ENCODE data around the gene ACADSB. TPM values are rescaled to one million over a fixed set of nuclear protein-coding genes. Genes with fewer than 3 reads are reported as not detected.

Gene ACADSB
- total RNA-seq, 1 experiment from 2014 or later, result 11.9 TPM

DNA sequence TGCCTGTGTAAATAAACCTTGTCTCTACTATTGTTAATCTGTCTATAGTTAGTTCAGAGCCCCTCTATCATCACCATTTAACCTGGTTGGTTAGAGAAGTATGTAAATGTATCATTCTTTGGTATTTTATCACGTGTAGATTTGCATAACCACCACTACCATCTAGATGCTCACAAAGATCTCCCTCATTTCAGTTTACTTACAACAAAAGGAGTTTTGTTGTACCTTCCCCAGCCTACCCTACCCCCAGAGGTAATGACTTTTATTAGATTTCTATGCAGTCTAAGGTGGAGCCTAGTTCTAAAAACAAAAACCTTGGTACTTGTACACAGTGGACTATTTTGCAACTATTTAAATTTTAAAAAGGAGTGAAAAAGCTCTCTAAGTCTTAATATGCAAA, 17.5 kb downstream of the ACADSB start:
- Mint-ChIP-seq H3K4me3 (ENCODE audit: unreplicated experiment) (no peak overlapping the region), H3K4me1 (ENCODE audit: insufficient read depth, unreplicated experiment) (peaks cover 6% of the 10 kb centered on the region), H3K36me3 (ENCODE audit: insufficient read depth, unreplicated experiment) (no peaks in the 10 kb centered on the region), H3K27me3 (ENCODE audit: insufficient read depth, unreplicated experiment) (no peaks in the 10 kb centered on the region), H3K27ac (ENCODE audit: low read depth, unreplicated experiment) (no peak overlapping the region), H3K9me3 (ENCODE audit: unreplicated experiment) (no peaks in the 10 kb centered on the region)
- ChIA-PET CTCF (interaction anchor here (0.6 kb wide), 1 partner anchor 528 kb away, joined by 3 read pairs; no protein-coding TSS in a partner anchor), POLR2A (interaction anchor here (0.6 kb wide), 1 partner anchor 53 kb away, joined by 4 read pairs; no protein-coding TSS in a partner anchor)
- intact Hi-C loops (cut with micrococcal nuclease), result no loop called here
- BruUV-seq (replicated peaks), result no TSS peak
- DNase-seq (ENCODE audit: unreplicated experiment), result no peak
- TF ChIP-seq, protein P1, sequence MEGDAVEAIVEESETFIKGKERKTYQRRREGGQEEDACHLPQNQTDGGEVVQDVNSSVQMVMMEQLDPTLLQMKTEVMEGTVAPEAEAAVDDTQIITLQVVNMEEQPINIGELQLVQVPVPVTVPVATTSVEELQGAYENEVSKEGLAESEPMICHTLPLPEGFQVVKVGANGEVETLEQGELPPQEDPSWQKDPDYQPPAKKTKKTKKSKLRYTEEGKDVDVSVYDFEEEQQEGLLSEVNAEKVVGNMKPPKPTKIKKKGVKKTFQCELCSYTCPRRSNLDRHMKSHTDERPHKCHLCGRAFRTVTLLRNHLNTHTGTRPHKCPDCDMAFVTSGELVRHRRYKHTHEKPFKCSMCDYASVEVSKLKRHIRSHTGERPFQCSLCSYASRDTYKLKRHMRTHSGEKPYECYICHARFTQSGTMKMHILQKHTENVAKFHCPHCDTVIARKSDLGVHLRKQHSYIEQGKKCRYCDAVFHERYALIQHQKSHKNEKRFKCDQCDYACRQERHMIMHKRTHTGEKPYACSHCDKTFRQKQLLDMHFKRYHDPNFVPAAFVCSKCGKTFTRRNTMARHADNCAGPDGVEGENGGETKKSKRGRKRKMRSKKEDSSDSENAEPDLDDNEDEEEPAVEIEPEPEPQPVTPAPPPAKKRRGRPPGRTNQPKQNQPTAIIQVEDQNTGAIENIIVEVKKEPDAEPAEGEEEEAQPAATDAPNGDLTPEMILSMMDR (IDR thresholded peaks at IDR 0.05; ENCODE audit: unreplicated experiment), result no peak

DNA sequence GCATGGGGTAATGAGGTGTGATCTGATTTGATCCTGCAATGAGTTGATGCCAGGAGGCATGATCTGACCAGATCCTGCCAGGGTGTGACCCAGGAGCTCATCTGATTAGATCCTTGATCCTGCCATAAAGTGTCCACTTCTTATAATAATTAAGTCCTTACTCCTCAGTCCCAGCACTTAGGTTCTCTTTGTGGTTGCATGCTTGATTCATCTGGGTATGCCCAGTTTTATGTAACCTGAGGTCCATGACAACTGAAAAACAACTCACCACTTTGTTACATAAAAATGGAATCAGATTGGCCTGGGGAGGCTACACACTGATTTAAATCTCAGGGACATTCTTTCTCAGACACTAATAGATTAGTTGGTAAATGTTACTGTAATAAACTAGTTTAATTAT, 19.1 kb downstream of the ACADSB start:
- Mint-ChIP-seq H3K27me3 (ENCODE audit: insufficient read depth, unreplicated experiment) (no peaks in the 10 kb centered on the region), H3K36me3 (ENCODE audit: insufficient read depth, unreplicated experiment) (no peaks in the 10 kb centered on the region), H3K4me3 (ENCODE audit: unreplicated experiment) (no peak overlapping the region), H3K27ac (ENCODE audit: low read depth, unreplicated experiment) (no peak overlapping the region), H3K9me3 (ENCODE audit: unreplicated experiment) (no peaks in the 10 kb centered on the region), H3K4me1 (ENCODE audit: insufficient read depth, unreplicated experiment) (no peaks in the 10 kb centered on the region)
- DNase-seq (ENCODE audit: unreplicated experiment), result no peak
- ChIA-PET CTCF (interaction anchor here (0.7 kb wide), 1 partner anchor 353 kb away, joined by 3 read pairs; no protein-coding TSS in a partner anchor), POLR2A (interaction anchor here (0.6 to 1.1 kb wide), 2 partner anchors 12 kb away, joined by 3 read pairs; no protein-coding TSS in a partner anchor)
- intact Hi-C loops (cut with micrococcal nuclease), result no loop called here
- TF ChIP-seq, protein P1 (IDR thresholded peaks at IDR 0.05; ENCODE audit: unreplicated experiment), result no peak
- BruUV-seq (replicated peaks), result no TSS peak

DNA sequence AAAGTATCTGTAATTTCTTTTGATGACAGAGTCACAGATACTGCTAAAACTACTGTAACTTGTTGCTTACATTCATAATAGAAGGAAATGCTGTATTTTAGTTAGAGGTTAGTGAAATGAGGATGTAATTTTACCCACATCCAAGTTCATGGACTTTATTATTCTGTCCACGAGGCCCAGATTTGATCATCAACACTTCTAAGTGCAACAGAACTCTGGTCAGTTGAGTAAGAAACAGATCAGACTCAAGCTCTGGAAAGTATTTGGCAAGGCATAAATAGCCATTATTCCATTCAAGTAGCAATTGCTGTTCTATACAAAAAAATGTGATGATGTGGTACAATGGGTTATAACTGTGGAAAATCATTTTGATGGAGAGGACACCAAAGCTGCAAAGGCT, 22.3 kb downstream of the ACADSB start:
- no peak overlapping the region for H3K27ac Mint-ChIP-seq (ENCODE audit: low read depth, unreplicated experiment)
- H3K36me3 Mint-ChIP-seq (ENCODE audit: insufficient read depth, unreplicated experiment), result no peaks in the 10 kb centered on the region
- intact Hi-C loops (cut with micrococcal nuclease), result no loop called here
- no peak for DNase-seq (ENCODE audit: unreplicated experiment)
- BruUV-seq (replicated peaks), result no TSS peak
- no peaks in the 10 kb centered on the region for H3K27me3 Mint-ChIP-seq (ENCODE audit: insufficient read depth, unreplicated experiment)
- POLR2A ChIA-PET, result interaction anchor here (0.7 kb wide), 1 partner anchor 110 kb away, joined by 3 read pairs; no protein-coding TSS in a partner anchor
- no peak overlapping the region for H3K4me3 Mint-ChIP-seq (ENCODE audit: unreplicated experiment)
- CTCF ChIA-PET, result interaction anchor here (0.6 kb wide), 1 partner anchor 1493 kb away, joined by 4 read pairs; no protein-coding TSS in a partner anchor
- H3K4me1 Mint-ChIP-seq (ENCODE audit: insufficient read depth, unreplicated experiment), result no peaks in the 10 kb centered on the region
- TF ChIP-seq, protein P1 (IDR thresholded peaks at IDR 0.05; ENCODE audit: unreplicated experiment), result no peak
- no peaks in the 10 kb centered on the region for H3K9me3 Mint-ChIP-seq (ENCODE audit: unreplicated experiment)

DNA sequence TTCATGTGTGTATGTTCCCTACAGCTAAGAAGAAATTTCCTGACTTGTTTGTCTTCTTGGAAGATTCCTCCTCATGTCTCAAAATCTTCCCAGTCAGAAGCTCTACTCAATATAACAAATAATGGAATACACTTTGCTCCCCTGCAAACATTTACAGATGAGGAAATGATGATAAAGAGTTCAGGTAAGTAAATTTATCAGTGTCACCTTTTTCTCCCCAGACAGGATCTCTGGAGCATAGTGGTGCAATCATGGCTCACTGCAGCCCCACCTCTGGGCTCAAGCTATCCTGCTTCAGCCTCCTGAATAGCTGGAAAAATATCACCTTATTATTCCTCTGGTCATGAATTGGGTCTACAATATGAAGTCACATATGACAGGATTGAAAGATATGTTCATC, 25.5 kb downstream of the ACADSB start:
- DNase-seq (ENCODE audit: unreplicated experiment), result no peak
- no peaks in the 10 kb centered on the region for H3K27me3 Mint-ChIP-seq (ENCODE audit: insufficient read depth, unreplicated experiment)
- BruUV-seq (replicated peaks), result no TSS peak
- no peak overlapping the region for H3K27ac Mint-ChIP-seq (ENCODE audit: low read depth, unreplicated experiment)
- TF ChIP-seq, protein P1 (IDR thresholded peaks at IDR 0.05; ENCODE audit: unreplicated experiment), result no peak
- H3K36me3 Mint-ChIP-seq (ENCODE audit: insufficient read depth, unreplicated experiment), result peaks cover 7% of the 10 kb centered on the region
- H3K9me3 Mint-ChIP-seq (ENCODE audit: unreplicated experiment), result no peaks in the 10 kb centered on the region
- no peak overlapping the region for H3K4me3 Mint-ChIP-seq (ENCODE audit: unreplicated experiment)
- ChIA-PET CTCF (interaction anchor here (0.9 to 2.9 kb wide), 5 partner anchors 9 to 346 kb away, joined by 3 to 16 read pairs (median 4); no protein-coding TSS in a partner anchor), POLR2A (no interaction called here)
- intact Hi-C loops (cut with micrococcal nuclease), result no loop called here
- H3K4me1 Mint-ChIP-seq (ENCODE audit: insufficient read depth, unreplicated experiment), result no peaks in the 10 kb centered on the region
